GM23338 (cell line): ENCODE data around the gene TP73. TPM values are rescaled to one million over a fixed set of nuclear protein-coding genes. Genes with fewer than 3 reads are reported as not detected.

ENCODE experiments used
- ATAC-seq: fragments of 200-7000 bp; cut with Tn5 transposase; 3 replicates; pipeline ENCODE4 v1.9.1; 2020
- DNase-seq: peaks from one replicate; pipeline ENCODE4 v3.0.0-alpha.2; 2015; ENCODE audit warnings: low spot score
- H2AFZ ChIP-seq: fragments of 200-600 bp; sonication (generic); 2 replicates; pipeline ENCODE4 v1.8.0; 2016; ENCODE audit warnings: antibody characterized with exemption, mild to moderate bottlenecking, moderate library complexity
- H3F3A ChIP-seq: fragments of 200-600 bp; sonication (generic); replicated peaks from 2 replicates; pipeline ENCODE4 v1.8.0; 2017; ENCODE audit warnings: antibody characterized with exemption, mixed run types, low read depth
- H3K27ac ChIP-seq: fragments of 200-600 bp; sonication (generic); 2 replicates; pipeline ENCODE4 v1.6.1; 2016; ENCODE audit warnings: low read depth
- H3K27me3 ChIP-seq: fragments of 200-600 bp; sonication (generic); 2 replicates; pipeline ENCODE4 v1.8.0; 2016; ENCODE audit warnings: mild to moderate bottlenecking, mixed run types, moderate library complexity; ENCODE audit not compliant: insufficient read depth
- H3K36me3 ChIP-seq: fragments of 200-600 bp; sonication (generic); 2 replicates; pipeline ENCODE4 v1.8.0; 2016; ENCODE audit warnings: mild to moderate bottlenecking; ENCODE audit not compliant: insufficient read depth
- H3K4me1 ChIP-seq: fragments of 200-600 bp; sonication (generic); 2 replicates; pipeline ENCODE4 v1.8.0; 2016; ENCODE audit warnings: mild to moderate bottlenecking, moderate library complexity; ENCODE audit not compliant: insufficient read depth
- H3K4me2 ChIP-seq: fragments of 200-600 bp; sonication (generic); 2 replicates; pipeline ENCODE4 v1.7.1; 2017; ENCODE audit warnings: mixed run types
- H3K4me3 ChIP-seq: fragments of 200-600 bp; sonication (generic); 2 replicates; pipeline ENCODE4 v1.6.1; 2016; ENCODE audit warnings: mixed run types
- H3K79me2 ChIP-seq: fragments of 200-600 bp; sonication (generic); replicated peaks from 2 replicates; pipeline ENCODE4 v1.8.0; 2017; ENCODE audit warnings: mild to moderate bottlenecking; ENCODE audit not compliant: insufficient read depth
- H3K9me2 ChIP-seq: fragments of 200-600 bp; sonication (generic); 2 replicates; pipeline ENCODE4 v1.8.0; 2017; ENCODE audit not compliant: insufficient read depth
- H4K20me1 ChIP-seq: fragments of 200-600 bp; sonication (generic); replicated peaks from 2 replicates; pipeline ENCODE4 v1.8.0; 2017; ENCODE audit warnings: mild to moderate bottlenecking; ENCODE audit not compliant: insufficient read depth
- H3K27ac Mint-ChIP-seq: 2 replicates; pipeline ENCODE4 v1.8.0; 2020; ENCODE audit warnings: inconsistent platforms, mild to moderate bottlenecking, moderate library complexity, mixed read lengths
- H3K27me3 Mint-ChIP-seq: 3 replicates; pipeline ENCODE4 v1.8.0; 2022; ENCODE audit warnings: low read depth, mild to moderate bottlenecking, moderate library complexity, mixed read lengths, inconsistent platforms; ENCODE audit not compliant: insufficient read depth, poor library complexity
- H3K36me3 Mint-ChIP-seq: 3 replicates; pipeline ENCODE4 v1.8.0; 2021; ENCODE audit warnings: low read depth, mild to moderate bottlenecking, inconsistent platforms, moderate library complexity, mixed read lengths
- H3K4me1 Mint-ChIP-seq: 3 replicates; pipeline ENCODE4 v1.8.0; 2020; ENCODE audit warnings: mild to moderate bottlenecking, inconsistent platforms, mixed read lengths
- H3K4me3 Mint-ChIP-seq: 3 replicates; pipeline ENCODE4 v1.8.0; 2021; ENCODE audit warnings: moderate library complexity, mild to moderate bottlenecking, inconsistent platforms, mixed read lengths
- H3K9me3 Mint-ChIP-seq: 3 replicates; pipeline ENCODE4 v1.8.0; 2020; ENCODE audit warnings: moderate library complexity, mild to moderate bottlenecking, inconsistent platforms, mixed read lengths
- CREB1 ChIP-seq: fragments of 250-450 bp; sonication (Bioruptor Pico); IDR thresholded peaks from 2 replicates; pipeline ENCODE4 v1.5.0; 2020; ENCODE audit warnings: low read depth, mild to moderate bottlenecking, moderate library complexity
- JUNB ChIP-seq: IDR thresholded peaks from one replicate; pipeline ENCODE4 v1.6.1; 2016; ENCODE audit warnings: antibody characterized with exemption; ENCODE audit not compliant: unreplicated experiment
- NANOG ChIP-seq: IDR thresholded peaks from 2 replicates; pipeline ENCODE4 v1.6.1; 2016; ENCODE audit warnings: antibody characterized with exemption, borderline replicate concordance
- POLR2AphosphoS5 ChIP-seq: IDR thresholded peaks from 2 replicates; pipeline ENCODE4 v1.6.1; 2016; ENCODE audit warnings: antibody characterized with exemption, low read depth
- STAT1 ChIP-seq: IDR thresholded peaks from one replicate; pipeline ENCODE4 v1.6.1; 2016; ENCODE audit warnings: antibody characterized with exemption; ENCODE audit not compliant: unreplicated experiment
- ZNF331 ChIP-seq: fragments of 250-450 bp; sonication (Bioruptor Pico); IDR thresholded peaks from 2 replicates; pipeline ENCODE4 v1.5.0; 2020; ENCODE audit warnings: low read depth, mild to moderate bottlenecking, moderate library complexity
- polyA plus RNA-seq: library from polyadenylated mRNA; unstranded; fragments of >200 nt; fragmentation: Nextera tagmentation; extraction: Ambion mirVana; gene quantifications from 2 replicates; pipeline ENCODE4 v1.2.1, GENCODE V29; 2016
- total RNA-seq: library from RNA; depleted of rRNA; stranded (reverse); fragments of >200 nt; shearing (Covaris generic); gene quantifications from 2 replicates; pipeline ENCODE4 v1.2.3, GENCODE V29; 2014
- TF ChIP-seq, protein P1 (sequence below), 2 experiments: fragments of 200-600 bp in 1 of 2; sonication (generic) in 1 of 2; conservative IDR thresholded peaks; 2 replicates each; pipeline versions ENCODE4 v1.5.1 to v1.6.1; 2016 to 2017; ENCODE audit warnings: antibody characterized with exemption in 2 of 2, low read depth in 2 of 2, mild to moderate bottlenecking in 2 of 2, moderate library complexity in 1 of 2
- TF ChIP-seq, protein P2 (sequence below): IDR thresholded peaks from 2 replicates; pipeline ENCODE4 v1.6.1; 2016; ENCODE audit warnings: antibody characterized with exemption
- TF ChIP-seq, protein P3 (sequence below): fragments of 250-450 bp; sonication (Bioruptor Pico); IDR thresholded peaks from 2 replicates; pipeline ENCODE4 v1.5.0; 2020; ENCODE audit warnings: mild to moderate bottlenecking, moderate library complexity

TP73 gene
- total and polyA plus RNA-seq, 2 experiments from 2014 or later, result 1.4 to 3.4 TPM

DNA sequence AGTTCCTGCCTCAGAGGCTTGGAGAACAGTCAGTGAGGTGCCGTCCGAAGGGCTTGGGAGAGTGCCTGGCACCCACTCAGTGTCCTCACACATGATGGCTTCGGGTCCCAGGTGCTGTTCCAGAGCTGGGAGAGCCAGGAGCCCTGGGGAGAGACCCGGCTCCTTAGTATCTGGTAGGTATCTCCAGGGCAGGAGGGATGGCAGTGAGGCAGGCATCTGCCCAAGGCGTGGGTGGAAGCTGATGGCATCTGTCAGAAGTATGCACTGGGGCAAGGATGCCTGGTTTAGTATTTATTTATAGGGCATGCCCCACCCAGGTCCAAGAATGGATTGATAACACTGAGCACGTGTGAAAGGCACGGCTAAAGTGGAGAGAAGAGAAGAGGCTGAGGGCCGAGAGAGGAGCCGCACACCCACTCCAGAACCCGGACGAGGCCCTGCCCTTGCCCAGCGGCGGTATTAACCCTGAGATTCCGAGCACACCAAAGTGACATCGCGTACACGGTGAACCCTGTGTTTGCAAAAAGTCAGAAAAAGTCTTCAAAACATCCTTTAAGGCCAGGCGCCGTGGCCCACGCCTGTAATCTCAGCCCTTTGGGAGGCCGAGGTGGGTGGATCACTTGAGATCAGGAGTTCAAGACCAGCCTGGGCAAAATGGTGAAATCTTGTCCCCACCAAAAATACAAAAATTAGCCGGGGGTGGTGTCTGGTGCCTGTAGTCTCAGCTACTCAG is 2.4 kb downstream of the TP73 start:
- H3K4me3 ChIP-seq, result no peak overlapping the region
- no peak for DNase-seq
- no peak overlapping the region for H2AFZ ChIP-seq
- H3K79me2 ChIP-seq, result no peaks in the 10 kb centered on the region
- H3K27ac Mint-ChIP-seq, result no peak overlapping the region
- H3K9me3 Mint-ChIP-seq, result no peaks in the 10 kb centered on the region; the same call in 2 of the 3 replicates
- no peak for ATAC-seq
- H3K9me2 ChIP-seq, result no peaks in the 10 kb centered on the region
- H3F3A ChIP-seq, result peaks cover 7% of the 10 kb centered on the region; the same call in 1 of the 2 replicates
- H3K4me1 Mint-ChIP-seq, result peaks cover 15% of the 10 kb centered on the region
- no peaks in the 10 kb centered on the region; the same call in 2 of the 3 replicates for H3K36me3 Mint-ChIP-seq
- peaks cover 8% of the 10 kb centered on the region; the same call in 1 of the 2 replicates for H3K4me1 ChIP-seq
- no peak overlapping the region for H3K4me3 Mint-ChIP-seq
- peaks cover 76% of the 10 kb centered on the region for H3K27me3 ChIP-seq
- H3K27me3 Mint-ChIP-seq, result peaks cover 64% of the 10 kb centered on the region
- TF ChIP-seq CREB1, result no peak
- TF ChIP-seq NANOG, result no peak
- no peak for TF ChIP-seq JUNB
- no peak for TF ChIP-seq STAT1
- TF ChIP-seq POLR2AphosphoS5, result no peak
- TF ChIP-seq, protein P1, sequence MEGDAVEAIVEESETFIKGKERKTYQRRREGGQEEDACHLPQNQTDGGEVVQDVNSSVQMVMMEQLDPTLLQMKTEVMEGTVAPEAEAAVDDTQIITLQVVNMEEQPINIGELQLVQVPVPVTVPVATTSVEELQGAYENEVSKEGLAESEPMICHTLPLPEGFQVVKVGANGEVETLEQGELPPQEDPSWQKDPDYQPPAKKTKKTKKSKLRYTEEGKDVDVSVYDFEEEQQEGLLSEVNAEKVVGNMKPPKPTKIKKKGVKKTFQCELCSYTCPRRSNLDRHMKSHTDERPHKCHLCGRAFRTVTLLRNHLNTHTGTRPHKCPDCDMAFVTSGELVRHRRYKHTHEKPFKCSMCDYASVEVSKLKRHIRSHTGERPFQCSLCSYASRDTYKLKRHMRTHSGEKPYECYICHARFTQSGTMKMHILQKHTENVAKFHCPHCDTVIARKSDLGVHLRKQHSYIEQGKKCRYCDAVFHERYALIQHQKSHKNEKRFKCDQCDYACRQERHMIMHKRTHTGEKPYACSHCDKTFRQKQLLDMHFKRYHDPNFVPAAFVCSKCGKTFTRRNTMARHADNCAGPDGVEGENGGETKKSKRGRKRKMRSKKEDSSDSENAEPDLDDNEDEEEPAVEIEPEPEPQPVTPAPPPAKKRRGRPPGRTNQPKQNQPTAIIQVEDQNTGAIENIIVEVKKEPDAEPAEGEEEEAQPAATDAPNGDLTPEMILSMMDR (conservative IDR thresholded peaks at IDR 0.05; ENCODE audit: low read depth in 2 of 2), result no peak
- TF ChIP-seq, protein P2, sequence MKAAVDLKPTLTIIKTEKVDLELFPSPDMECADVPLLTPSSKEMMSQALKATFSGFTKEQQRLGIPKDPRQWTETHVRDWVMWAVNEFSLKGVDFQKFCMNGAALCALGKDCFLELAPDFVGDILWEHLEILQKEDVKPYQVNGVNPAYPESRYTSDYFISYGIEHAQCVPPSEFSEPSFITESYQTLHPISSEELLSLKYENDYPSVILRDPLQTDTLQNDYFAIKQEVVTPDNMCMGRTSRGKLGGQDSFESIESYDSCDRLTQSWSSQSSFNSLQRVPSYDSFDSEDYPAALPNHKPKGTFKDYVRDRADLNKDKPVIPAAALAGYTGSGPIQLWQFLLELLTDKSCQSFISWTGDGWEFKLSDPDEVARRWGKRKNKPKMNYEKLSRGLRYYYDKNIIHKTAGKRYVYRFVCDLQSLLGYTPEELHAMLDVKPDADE, result no peak
- no peak for TF ChIP-seq ZNF331 (CRISPR knock-in tag)
- H3K36me3 ChIP-seq, result no peaks in the 10 kb centered on the region
- H3K4me2 ChIP-seq, result no peak overlapping the region
- peaks cover 6% of the 10 kb centered on the region; the same call in 1 of the 2 replicates for H4K20me1 ChIP-seq
- no peak overlapping the region for H3K27ac ChIP-seq

DNA sequence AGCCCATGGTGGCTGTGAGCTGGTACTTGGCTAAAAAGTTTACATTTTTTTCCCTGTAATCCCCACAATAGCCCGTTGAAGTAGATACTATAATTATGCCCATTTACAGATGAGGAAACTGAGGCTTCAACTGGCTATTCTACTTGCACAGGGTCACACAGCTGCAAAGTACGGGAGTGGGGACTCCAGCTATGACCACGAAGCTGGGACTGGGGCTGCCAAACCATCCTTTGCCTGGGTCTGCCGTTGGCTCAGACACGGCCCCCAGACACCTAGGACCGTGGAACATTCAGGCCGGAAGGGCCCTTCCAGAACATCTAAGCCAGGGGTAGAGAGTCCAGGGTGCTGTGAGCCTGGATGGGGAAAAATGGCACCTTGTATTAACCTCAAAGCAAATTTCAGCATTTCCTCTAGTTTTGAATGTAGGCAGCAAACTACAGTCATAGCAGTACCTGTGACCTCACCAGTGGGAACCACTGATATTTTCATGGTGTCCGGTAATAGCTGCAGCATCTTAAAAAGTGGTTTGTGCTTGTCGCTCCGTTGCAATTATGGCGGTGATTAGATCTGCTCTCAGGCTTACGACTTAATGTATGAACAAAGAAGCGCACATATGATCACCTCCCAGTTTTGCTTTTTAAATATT is 4.3 kb downstream of the TP73 start:
- no peak overlapping the region for H3K27ac ChIP-seq
- ATAC-seq (no peak), DNase-seq (no peak)
- TF ChIP-seq, protein P3, sequence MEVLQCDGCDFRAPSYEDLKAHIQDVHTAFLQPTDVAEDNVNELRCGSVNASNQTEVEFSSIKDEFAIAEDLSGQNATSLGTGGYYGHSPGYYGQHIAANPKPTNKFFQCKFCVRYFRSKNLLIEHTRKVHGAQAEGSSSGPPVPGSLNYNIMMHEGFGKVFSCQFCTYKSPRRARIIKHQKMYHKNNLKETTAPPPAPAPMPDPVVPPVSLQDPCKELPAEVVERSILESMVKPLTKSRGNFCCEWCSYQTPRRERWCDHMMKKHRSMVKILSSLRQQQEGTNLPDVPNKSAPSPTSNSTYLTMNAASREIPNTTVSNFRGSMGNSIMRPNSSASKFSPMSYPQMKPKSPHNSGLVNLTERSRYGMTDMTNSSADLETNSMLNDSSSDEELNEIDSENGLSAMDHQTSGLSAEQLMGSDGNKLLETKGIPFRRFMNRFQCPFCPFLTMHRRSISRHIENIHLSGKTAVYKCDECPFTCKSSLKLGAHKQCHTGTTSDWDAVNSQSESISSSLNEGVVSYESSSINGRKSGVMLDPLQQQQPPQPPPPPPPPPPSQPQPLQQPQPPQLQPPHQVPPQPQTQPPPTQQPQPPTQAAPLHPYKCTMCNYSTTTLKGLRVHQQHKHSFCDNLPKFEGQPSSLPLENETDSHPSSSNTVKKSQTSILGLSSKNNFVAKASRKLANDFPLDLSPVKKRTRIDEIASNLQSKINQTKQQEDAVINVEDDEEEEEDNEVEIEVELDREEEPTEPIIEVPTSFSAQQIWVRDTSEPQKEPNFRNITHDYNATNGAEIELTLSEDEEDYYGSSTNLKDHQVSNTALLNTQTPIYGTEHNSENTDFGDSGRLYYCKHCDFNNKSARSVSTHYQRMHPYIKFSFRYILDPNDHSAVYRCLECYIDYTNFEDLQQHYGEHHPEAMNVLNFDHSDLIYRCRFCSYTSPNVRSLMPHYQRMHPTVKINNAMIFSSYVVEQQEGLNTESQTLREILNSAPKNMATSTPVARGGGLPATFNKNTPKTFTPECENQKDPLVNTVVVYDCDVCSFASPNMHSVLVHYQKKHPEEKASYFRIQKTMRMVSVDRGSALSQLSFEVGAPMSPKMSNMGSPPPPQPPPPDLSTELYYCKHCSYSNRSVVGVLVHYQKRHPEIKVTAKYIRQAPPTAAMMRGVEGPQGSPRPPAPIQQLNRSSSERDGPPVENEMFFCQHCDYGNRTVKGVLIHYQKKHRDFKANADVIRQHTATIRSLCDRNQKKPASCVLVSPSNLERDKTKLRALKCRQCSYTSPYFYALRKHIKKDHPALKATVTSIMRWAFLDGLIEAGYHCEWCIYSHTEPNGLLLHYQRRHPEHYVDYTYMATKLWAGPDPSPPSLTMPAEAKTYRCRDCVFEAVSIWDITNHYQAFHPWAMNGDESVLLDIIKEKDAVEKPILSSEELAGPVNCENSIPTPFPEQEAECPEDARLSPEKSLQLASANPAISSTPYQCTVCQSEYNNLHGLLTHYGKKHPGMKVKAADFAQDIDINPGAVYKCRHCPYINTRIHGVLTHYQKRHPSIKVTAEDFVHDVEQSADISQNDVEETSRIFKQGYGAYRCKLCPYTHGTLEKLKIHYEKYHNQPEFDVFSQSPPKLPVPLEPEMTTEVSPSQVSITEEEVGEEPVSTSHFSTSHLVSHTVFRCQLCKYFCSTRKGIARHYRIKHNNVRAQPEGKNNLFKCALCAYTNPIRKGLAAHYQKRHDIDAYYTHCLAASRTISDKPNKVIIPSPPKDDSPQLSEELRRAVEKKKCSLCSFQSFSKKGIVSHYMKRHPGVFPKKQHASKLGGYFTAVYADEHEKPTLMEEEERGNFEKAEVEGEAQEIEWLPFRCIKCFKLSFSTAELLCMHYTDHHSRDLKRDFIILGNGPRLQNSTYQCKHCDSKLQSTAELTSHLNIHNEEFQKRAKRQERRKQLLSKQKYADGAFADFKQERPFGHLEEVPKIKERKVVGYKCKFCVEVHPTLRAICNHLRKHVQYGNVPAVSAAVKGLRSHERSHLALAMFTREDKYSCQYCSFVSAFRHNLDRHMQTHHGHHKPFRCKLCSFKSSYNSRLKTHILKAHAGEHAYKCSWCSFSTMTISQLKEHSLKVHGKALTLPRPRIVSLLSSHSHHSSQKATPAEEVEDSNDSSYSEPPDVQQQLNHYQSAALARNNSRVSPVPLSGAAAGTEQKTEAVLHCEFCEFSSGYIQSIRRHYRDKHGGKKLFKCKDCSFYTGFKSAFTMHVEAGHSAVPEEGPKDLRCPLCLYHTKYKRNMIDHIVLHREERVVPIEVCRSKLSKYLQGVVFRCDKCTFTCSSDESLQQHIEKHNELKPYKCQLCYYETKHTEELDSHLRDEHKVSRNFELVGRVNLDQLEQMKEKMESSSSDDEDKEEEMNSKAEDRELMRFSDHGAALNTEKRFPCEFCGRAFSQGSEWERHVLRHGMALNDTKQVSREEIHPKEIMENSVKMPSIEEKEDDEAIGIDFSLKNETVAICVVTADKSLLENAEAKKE (CRISPR knock-in tag), result no peak
- no peak overlapping the region for H2AFZ ChIP-seq
- H3K79me2 ChIP-seq, result no peaks in the 10 kb centered on the region
- H3K4me3 ChIP-seq, result no peak overlapping the region
- Mint-ChIP-seq H3K9me3 (no peaks in the 10 kb centered on the region; the same call in 2 of the 3 replicates), H3K36me3 (no peaks in the 10 kb centered on the region), H3K4me3 (no peak overlapping the region), H3K4me1 (peaks cover 9% of the 10 kb centered on the region), H3K27ac (no peak overlapping the region), H3K27me3 (peaks cover 47% of the 10 kb centered on the region)
- no peak overlapping the region for H3K4me2 ChIP-seq
- 0 out of 2 replicates have a peak, but pooled peaks cover 3% of the 10 kb centered on the region for H3F3A ChIP-seq
- peaks cover 6% of the 10 kb centered on the region; the same call in 1 of the 2 replicates for H4K20me1 ChIP-seq
- peaks cover 65% of the 10 kb centered on the region for H3K27me3 ChIP-seq
- no peaks in the 10 kb centered on the region for H3K36me3 ChIP-seq
- no peaks in the 10 kb centered on the region for H3K9me2 ChIP-seq
- H3K4me1 ChIP-seq, result peaks cover 3% of the 10 kb centered on the region; the same call in 1 of the 2 replicates
